ENCODE measurements around the gene TBCCD1. TPM values are rescaled to one million over a fixed set of nuclear protein-coding genes. Genes with fewer than 3 reads are reported as not detected.

TBCCD1 gene
- total RNA-seq, 1 donor from 2014 or later: 8.7 TPM

GRCh38 chr3:186590580-186591295 lies 23.6 kb upstream of the TBCCD1 start:
- Histone ChIP-seq H3K36me3 (ENCODE audit: insufficient read depth, low read length) (peaks cover under 1% of the 10 kb centered on the region), H2AFZ (ENCODE audit: low read depth, low read length) (no peak overlapping the region), H4K20me1 (ENCODE audit: insufficient read depth, low read length) (no peaks in the 10 kb centered on the region), H3K27me3 (ENCODE audit: insufficient read depth, low read length) (no peaks in the 10 kb centered on the region), H3K4me3 (ENCODE audit: insufficient read depth, low read depth, low read length) (no peak overlapping the region), H3K9me3 (ENCODE audit: insufficient read depth, low read depth, low read length) (no peaks in the 10 kb centered on the region), H3K4me1 (ENCODE audit: insufficient read depth, low read length) (no peaks in the 10 kb centered on the region), H3K4me2 (ENCODE audit: low read length) (no peak overlapping the region), H3K79me2 (ENCODE audit: insufficient read depth, low read length) (no peaks in the 10 kb centered on the region), H3K27ac (ENCODE audit: low read depth, low read length) (no peak overlapping the region), H3K9ac (ENCODE audit: low read length) (no peak overlapping the region)
- FAIRE-seq: no peak
- H3K9me3 Mint-ChIP-seq (ENCODE audit: unreplicated experiment): no peaks in the 10 kb centered on the region
- peaks cover 9% of the 10 kb centered on the region for H3K4me1 Mint-ChIP-seq (ENCODE audit: low read depth, unreplicated experiment)
- no peak for TF ChIP-seq EZH2 (IDR thresholded peaks at IDR 0.05; ENCODE audit: insufficient read depth, low read length)
- TF ChIP-seq CTCF (IDR thresholded peaks at IDR 0.05; ENCODE audit: insufficient read depth, low read depth, low read length): no peak
- H3K27me3 Mint-ChIP-seq (ENCODE audit: low read depth, unreplicated experiment): peaks cover 11% of the 10 kb centered on the region
- no peak overlapping the region for H3K27ac Mint-ChIP-seq (ENCODE audit: unreplicated experiment)
- no peak overlapping the region for H3K4me3 Mint-ChIP-seq (ENCODE audit: unreplicated experiment)
- no peaks in the 10 kb centered on the region for H3K36me3 Mint-ChIP-seq (ENCODE audit: low read depth, unreplicated experiment)
- no peak for DNase-seq (ENCODE audit: low read depth)

DNA sequence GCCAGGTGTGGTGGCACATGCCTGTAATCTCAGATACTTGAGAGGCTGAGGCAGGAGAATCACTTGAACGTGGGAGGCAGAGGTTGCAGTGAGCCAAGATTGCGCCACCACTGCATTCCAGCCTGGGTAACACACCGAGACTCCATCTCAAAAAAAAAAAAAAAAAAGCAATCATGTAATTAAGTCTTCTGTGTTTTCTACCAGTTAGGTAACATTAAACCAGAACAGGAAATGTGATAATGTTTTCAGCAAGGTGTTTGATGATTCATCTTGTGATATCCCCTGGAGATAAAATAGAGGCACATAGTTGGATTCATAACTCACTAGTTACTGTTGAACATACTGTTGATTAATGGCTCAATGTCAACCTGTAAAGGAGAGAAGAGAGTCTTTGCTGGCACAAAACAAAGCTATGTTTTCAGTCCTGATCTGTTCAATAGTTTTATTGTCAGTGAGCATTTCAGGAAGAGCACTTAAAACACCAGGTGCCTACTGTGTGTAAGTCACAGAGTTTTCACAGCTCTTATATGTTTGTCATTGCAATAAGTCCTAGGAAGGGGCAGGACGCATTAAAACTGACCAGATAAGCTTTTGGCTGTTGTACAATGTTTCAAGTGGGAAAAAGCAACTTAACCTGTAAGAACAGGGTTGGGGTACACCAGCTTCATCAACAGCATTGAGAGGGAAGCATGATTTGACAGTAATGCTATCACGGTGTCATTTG lies 22.9 kb upstream of the TBCCD1 start:
- no peaks in the 10 kb centered on the region for H3K4me1 ChIP-seq (ENCODE audit: insufficient read depth, low read length)
- peaks cover 11% of the 10 kb centered on the region for H3K27me3 Mint-ChIP-seq (ENCODE audit: low read depth, unreplicated experiment)
- no peak overlapping the region for H3K27ac Mint-ChIP-seq (ENCODE audit: unreplicated experiment)
- no peak overlapping the region for H3K27ac ChIP-seq (ENCODE audit: low read depth, low read length)
- H3K36me3 ChIP-seq (ENCODE audit: insufficient read depth, low read length): peaks cover 8% of the 10 kb centered on the region
- H3K9ac ChIP-seq (ENCODE audit: low read length): no peak overlapping the region
- no peak overlapping the region for H3K4me2 ChIP-seq (ENCODE audit: low read length)
- no peak overlapping the region for H3K4me3 ChIP-seq (ENCODE audit: insufficient read depth, low read depth, low read length)
- H3K9me3 Mint-ChIP-seq (ENCODE audit: unreplicated experiment): no peaks in the 10 kb centered on the region
- H3K9me3 ChIP-seq (ENCODE audit: insufficient read depth, low read depth, low read length): no peaks in the 10 kb centered on the region
- H4K20me1 ChIP-seq (ENCODE audit: insufficient read depth, low read length): peaks cover under 1% of the 10 kb centered on the region
- H3K4me3 Mint-ChIP-seq (ENCODE audit: unreplicated experiment): no peak overlapping the region
- DNase-seq (ENCODE audit: low read depth): peak; percentile 39
- no peak for FAIRE-seq
- H3K36me3 Mint-ChIP-seq (ENCODE audit: low read depth, unreplicated experiment): peaks cover 4% of the 10 kb centered on the region
- no peaks in the 10 kb centered on the region for H3K79me2 ChIP-seq (ENCODE audit: insufficient read depth, low read length)
- TF ChIP-seq EZH2 (IDR thresholded peaks at IDR 0.05; ENCODE audit: insufficient read depth, low read length) (no peak), CTCF (IDR thresholded peaks at IDR 0.05; ENCODE audit: insufficient read depth, low read depth, low read length) (no peak)
- no peak overlapping the region for H2AFZ ChIP-seq (ENCODE audit: low read depth, low read length)
- H3K4me1 Mint-ChIP-seq (ENCODE audit: low read depth, unreplicated experiment): peaks cover 9% of the 10 kb centered on the region
- no peaks in the 10 kb centered on the region for H3K27me3 ChIP-seq (ENCODE audit: insufficient read depth, low read length)

- H3K27ac Mint-ChIP-seq (ENCODE audit: unreplicated experiment): no peak overlapping the region
- Histone ChIP-seq H3K27ac (ENCODE audit: low read depth, low read length) (no peak overlapping the region), H3K79me2 (ENCODE audit: insufficient read depth, low read length) (no peaks in the 10 kb centered on the region), H3K27me3 (ENCODE audit: insufficient read depth, low read length) (no peaks in the 10 kb centered on the region), H3K9ac (ENCODE audit: low read length) (no peak overlapping the region), H4K20me1 (ENCODE audit: insufficient read depth, low read length) (peaks cover 4% of the 10 kb centered on the region), H3K4me2 (ENCODE audit: low read length) (no peak overlapping the region), H3K4me1 (ENCODE audit: insufficient read depth, low read length) (no peaks in the 10 kb centered on the region), H3K9me3 (ENCODE audit: insufficient read depth, low read depth, low read length) (no peaks in the 10 kb centered on the region), H3K4me3 (ENCODE audit: insufficient read depth, low read depth, low read length) (no peak overlapping the region), H2AFZ (ENCODE audit: low read depth, low read length) (no peak overlapping the region), H3K36me3 (ENCODE audit: insufficient read depth, low read length) (peaks cover 17% of the 10 kb centered on the region)
- TF ChIP-seq CTCF (IDR thresholded peaks at IDR 0.05; ENCODE audit: insufficient read depth, low read depth, low read length) (peak; percentile 25), EZH2 (IDR thresholded peaks at IDR 0.05; ENCODE audit: insufficient read depth, low read length) (no peak)
- FAIRE-seq (no peak), DNase-seq (ENCODE audit: low read depth) (no peak)
- H3K27me3 Mint-ChIP-seq (ENCODE audit: low read depth, unreplicated experiment): peaks cover 11% of the 10 kb centered on the region
- no peak overlapping the region for H3K4me3 Mint-ChIP-seq (ENCODE audit: unreplicated experiment)
- H3K36me3 Mint-ChIP-seq (ENCODE audit: low read depth, unreplicated experiment): peaks cover 5% of the 10 kb centered on the region
- no peaks in the 10 kb centered on the region for H3K9me3 Mint-ChIP-seq (ENCODE audit: unreplicated experiment)
- H3K4me1 Mint-ChIP-seq (ENCODE audit: low read depth, unreplicated experiment): peaks cover 9% of the 10 kb centered on the region
Measured at GRCh38 chr3:186589121-186589520, 22.0 kb upstream of the TBCCD1 start.
